CD4-positive, alpha-beta T cell (primary cell): ENCODE data around the gene ARHGAP26. TPM values are rescaled to one million over a fixed set of nuclear protein-coding genes. Genes with fewer than 3 reads are reported as not detected.

ENCODE experiments used
- ATAC-seq: fragments of 200-7000 bp; cut with Tn5 transposase; one replicate; pipeline ENCODE4 v1.10.0; 2022; ENCODE audit warnings: mild to moderate bottlenecking; ENCODE audit not compliant: poor library complexity
- CTCF ChIA-PET: fragments of 350-600 bp; sonication (Branson Sonifier 250); formaldehyde crosslinking; loops from one replicate; lab custom pipeline; 2021; ENCODE audit warnings: antibody characterized with exemption, inconsistent platforms; lab: Charles Lee
- POLR2A ChIA-PET: fragments of 350-600 bp; sonication (Branson Sonifier 250); formaldehyde crosslinking; loops from one replicate; lab custom pipeline; 2021; ENCODE audit warnings: antibody characterized with exemption, inconsistent platforms; lab: Charles Lee
- DNase-seq, 14 experiments: peaks; one replicate each; pipeline ENCODE4 v3.0.0-alpha.2; 2013 to 2020; ENCODE audit warnings: mixed read lengths in 2 of 14
- H3K27ac ChIP-seq, 2 donors: one replicate each; pipeline versions ENCODE4 v1.5.1 to v1.7.0; 2013; ENCODE audit warnings: low read length in 2 of 2, low read depth in 1 of 2, mild to moderate bottlenecking in 1 of 2
- H3K27me3 ChIP-seq, 2 experiments: 1 replicate in 1 of 2; 2 replicates in 1 of 2; pipeline versions ENCODE4 v1.6.1 to v1.7.0; 2013; ENCODE audit warnings: low read length in 2 of 2, control low read depth in 1 of 2, mild to moderate bottlenecking in 1 of 2, moderate library complexity in 1 of 2; ENCODE audit not compliant: insufficient read depth in 2 of 2, control insufficient read depth in 1 of 2
- H3K36me3 ChIP-seq: one replicate; pipeline ENCODE4 v1.6.1; 2013; ENCODE audit warnings: low read length, control low read depth; ENCODE audit not compliant: insufficient read depth
- H3K4me1 ChIP-seq: one replicate; pipeline ENCODE4 v1.6.1; 2013; ENCODE audit warnings: low read length, control low read depth; ENCODE audit not compliant: insufficient read depth
- H3K4me3 ChIP-seq: one replicate; pipeline ENCODE4 v1.5.1; 2013; ENCODE audit warnings: mild to moderate bottlenecking, low read length, moderate library complexity
- H3K9me3 ChIP-seq, 2 experiments: 1 replicate in 1 of 2; 2 replicates in 1 of 2; pipeline versions ENCODE4 v1.6.1 to v1.7.0; 2013; ENCODE audit warnings: low read length in 2 of 2, mild to moderate bottlenecking in 2 of 2, control low read depth in 1 of 2, moderate library complexity in 1 of 2; ENCODE audit not compliant: control insufficient read depth in 1 of 2, insufficient read depth in 1 of 2
- H3K27ac Mint-ChIP-seq: one replicate; pipeline ENCODE4 v1.8.0; 2020; ENCODE audit warnings: mixed read lengths
- H3K27me3 Mint-ChIP-seq: one replicate; pipeline ENCODE4 v1.8.0; 2021; ENCODE audit warnings: mixed read lengths
- H3K36me3 Mint-ChIP-seq: one replicate; pipeline ENCODE4 v1.8.0; 2021; ENCODE audit warnings: low read depth, mixed read lengths
- H3K4me1 Mint-ChIP-seq: one replicate; pipeline ENCODE4 v1.8.0; 2021; ENCODE audit warnings: low read depth, mixed read lengths
- H3K4me3 Mint-ChIP-seq: one replicate; pipeline ENCODE4 v1.8.0; 2020; ENCODE audit warnings: mild to moderate bottlenecking, mixed read lengths
- H3K9me3 Mint-ChIP-seq: one replicate; pipeline ENCODE4 v1.8.0; 2020; ENCODE audit warnings: mixed read lengths
- CTCF ChIP-seq: fragments of 200-600 bp; IDR thresholded peaks from one replicate; pipeline ENCODE4 v1.8.0; 2022; ENCODE audit warnings: antibody characterized with exemption, mild to moderate bottlenecking
- intact Hi-C, 2 experiments: fragments of 100-400 bp; cut with DNase I in 1 of 2; cut with micrococcal nuclease in 1 of 2; formaldehyde crosslinking; loops; one replicate each; pipeline versions ENCODE4 v1.15.1 to v1.9.0; 2023 to 2025; cut with DNase I, micrococcal nuclease
- total RNA-seq, 174 experiments: library from RNA in 2 of 174; stranded (reverse) in 2 of 174; gene quantifications; one replicate each; pipeline ENCODE4 v1.2.3 and lab custom pipeline; 2021 to 2026

Gene ARHGAP26
- total RNA-seq, 2 experiments from 2014 or later, result 24.9 to 27.3 TPM

GRCh38 chr5:143131972-143132371 is 361.8 kb downstream of the ARHGAP26 start:
- intact Hi-C loops, result no loop called here
- ChIA-PET CTCF (no interaction called here), POLR2A (no interaction called here)
- H3K27ac Mint-ChIP-seq, result no peak overlapping the region
- no peak overlapping the region for H3K4me3 Mint-ChIP-seq
- Histone ChIP-seq H3K36me3 (peaks cover 11% of the 10 kb centered on the region), H3K9me3 (no peaks in the 10 kb centered on the region), H3K4me1 (no peaks in the 10 kb centered on the region), H3K4me3 (no peak overlapping the region), H3K27me3 (no peaks in the 10 kb centered on the region), H3K27ac (no peak overlapping the region)
- H3K9me3 Mint-ChIP-seq, result no peaks in the 10 kb centered on the region
- peaks cover 26% of the 10 kb centered on the region for H3K36me3 Mint-ChIP-seq
- no peak for TF ChIP-seq CTCF
- H3K4me1 Mint-ChIP-seq, result no peaks in the 10 kb centered on the region
- H3K27me3 Mint-ChIP-seq, result no peaks in the 10 kb centered on the region
- DNase-seq (no peak), ATAC-seq (no peak)

GRCh38 chr5:143132739-143133138 is 362.6 kb downstream of the ARHGAP26 start:
- H3K4me3 ChIP-seq, result no peak overlapping the region
- TF ChIP-seq CTCF, result no peak
- Mint-ChIP-seq H3K9me3 (no peaks in the 10 kb centered on the region), H3K4me3 (no peak overlapping the region), H3K4me1 (no peaks in the 10 kb centered on the region), H3K27ac (no peak overlapping the region), H3K27me3 (no peaks in the 10 kb centered on the region), H3K36me3 (peaks cover 26% of the 10 kb centered on the region)
- no peak overlapping the region for H3K27ac ChIP-seq
- no peak for ATAC-seq
- H3K9me3 ChIP-seq, result no peaks in the 10 kb centered on the region
- ChIA-PET POLR2A (no interaction called here), CTCF (no interaction called here)
- no peaks in the 10 kb centered on the region for H3K4me1 ChIP-seq
- no peaks in the 10 kb centered on the region for H3K27me3 ChIP-seq
- peaks cover 11% of the 10 kb centered on the region for H3K36me3 ChIP-seq
- no peak for DNase-seq
- intact Hi-C loops, result no loop called here

- intact Hi-C loops, result no loop called here
- DNase-seq (no peak), ATAC-seq (no peak)
- no peaks in the 10 kb centered on the region for H3K27me3 ChIP-seq
- Mint-ChIP-seq H3K27me3 (no peaks in the 10 kb centered on the region), H3K9me3 (no peaks in the 10 kb centered on the region), H3K4me1 (no peaks in the 10 kb centered on the region), H3K36me3 (peaks cover 33% of the 10 kb centered on the region), H3K27ac (no peak overlapping the region), H3K4me3 (no peak overlapping the region)
- ChIA-PET CTCF (no interaction called here), POLR2A (interaction anchor here (0.6 kb wide), 1 partner anchor 14 kb away, joined by 3 read pairs; no protein-coding TSS in a partner anchor)
- peaks cover 11% of the 10 kb centered on the region for H3K36me3 ChIP-seq
- no peak overlapping the region for H3K4me3 ChIP-seq
- H3K9me3 ChIP-seq, result no peaks in the 10 kb centered on the region
- H3K4me1 ChIP-seq, result no peaks in the 10 kb centered on the region
- H3K27ac ChIP-seq, result no peak overlapping the region
- TF ChIP-seq CTCF, result no peak
Observed at GRCh38 chr5:143133721-143134120, 363.5 kb downstream of the ARHGAP26 start.
